ENCODE results near the gene PDHA1.

Gene PDHA1

DNA sequence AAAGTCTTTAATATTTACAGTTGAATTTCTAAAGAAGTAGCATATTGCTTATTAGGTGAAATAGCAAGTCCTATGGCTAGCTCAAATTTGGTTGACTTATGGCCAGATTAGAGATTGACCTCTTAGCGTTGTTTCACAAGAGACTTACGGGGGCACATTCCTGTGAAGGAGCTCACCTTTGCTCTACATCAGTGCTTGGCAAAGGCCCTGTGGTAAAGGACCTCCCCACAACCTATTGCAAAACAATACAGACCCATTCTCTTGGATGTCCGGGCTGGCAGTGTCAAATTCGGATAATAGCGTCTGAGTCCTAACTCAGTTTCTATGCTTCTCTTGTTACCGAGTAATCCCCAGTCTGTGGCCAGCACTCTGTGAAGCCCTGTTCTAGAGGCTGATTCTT, 10.9 kb downstream of the PDHA1 start:
- no peaks in the 10 kb centered on the region for H3K4me1 ChIP-seq (ENCODE audit: control insufficient read depth, insufficient read depth, low read length)
- no peak overlapping the region for H3K9ac ChIP-seq (ENCODE audit: low read length)
- no peaks in the 10 kb centered on the region for H3K9me3 ChIP-seq (ENCODE audit: control insufficient read depth, low read length)
- no peaks in the 10 kb centered on the region for H3K27me3 ChIP-seq (ENCODE audit: control insufficient read depth, insufficient read depth, low read length)
- no peak overlapping the region for H3K4me3 ChIP-seq (ENCODE audit: low read length)
- H3K36me3 ChIP-seq (ENCODE audit: control insufficient read depth, insufficient read depth, low read length) = no peaks in the 10 kb centered on the region

DNA sequence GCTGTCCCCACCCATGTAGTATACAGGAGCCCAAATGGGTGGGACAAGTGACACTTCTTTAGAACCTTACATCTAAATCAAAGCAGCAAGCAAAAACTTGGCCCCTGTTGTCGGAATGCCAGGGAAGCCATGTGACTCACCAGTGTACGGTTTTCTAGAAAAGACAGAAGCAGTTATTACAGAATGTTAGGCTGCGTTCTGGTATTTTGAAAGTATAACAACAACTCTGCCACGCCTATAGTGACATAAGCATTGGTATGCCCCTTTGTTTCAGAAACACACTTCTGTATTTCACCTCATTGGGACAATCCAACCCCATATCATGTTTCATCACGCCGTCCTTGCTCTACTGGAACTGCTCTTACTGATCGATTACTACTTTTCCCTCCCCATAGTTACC, 14.8 kb downstream of the PDHA1 start:
- no peak overlapping the region for H3K9ac ChIP-seq (ENCODE audit: low read length)
- H3K27me3 ChIP-seq (ENCODE audit: control insufficient read depth, insufficient read depth, low read length) = no peaks in the 10 kb centered on the region
- H3K9me3 ChIP-seq (ENCODE audit: control insufficient read depth, low read length) = no peaks in the 10 kb centered on the region
- H3K4me3 ChIP-seq (ENCODE audit: low read length) = no peak overlapping the region
- H3K36me3 ChIP-seq (ENCODE audit: control insufficient read depth, insufficient read depth, low read length) = no peaks in the 10 kb centered on the region
- H3K4me1 ChIP-seq (ENCODE audit: control insufficient read depth, insufficient read depth, low read length) = no peaks in the 10 kb centered on the region

DNA sequence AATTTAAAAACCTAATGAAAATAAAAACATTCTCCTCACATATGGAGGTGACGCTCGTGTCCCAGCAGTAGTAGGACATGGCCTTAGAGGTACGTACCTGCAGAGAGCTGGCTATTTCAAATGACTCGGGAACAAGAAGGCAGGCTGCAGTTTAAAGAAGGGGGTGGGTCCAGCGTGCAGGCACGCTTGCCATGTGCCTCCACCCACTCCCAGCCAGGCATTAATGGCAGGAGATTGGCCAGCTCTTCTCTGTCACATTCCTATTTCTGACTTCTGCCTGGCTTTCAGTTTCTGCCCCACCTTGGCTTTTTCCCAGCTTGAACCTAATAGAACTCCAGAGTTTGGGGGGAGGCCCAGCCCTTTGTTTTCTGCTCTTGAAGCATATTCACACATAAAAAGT, 17.2 kb downstream of the PDHA1 start:
- Histone ChIP-seq H3K9me3 (ENCODE audit: control insufficient read depth, low read length) (no peaks in the 10 kb centered on the region), H3K27me3 (ENCODE audit: control insufficient read depth, insufficient read depth, low read length) (no peaks in the 10 kb centered on the region), H3K4me3 (ENCODE audit: low read length) (no peak overlapping the region), H3K36me3 (ENCODE audit: control insufficient read depth, insufficient read depth, low read length) (no peaks in the 10 kb centered on the region), H3K4me1 (ENCODE audit: control insufficient read depth, insufficient read depth, low read length) (no peaks in the 10 kb centered on the region), H3K9ac (ENCODE audit: low read length) (no peak overlapping the region)

DNA sequence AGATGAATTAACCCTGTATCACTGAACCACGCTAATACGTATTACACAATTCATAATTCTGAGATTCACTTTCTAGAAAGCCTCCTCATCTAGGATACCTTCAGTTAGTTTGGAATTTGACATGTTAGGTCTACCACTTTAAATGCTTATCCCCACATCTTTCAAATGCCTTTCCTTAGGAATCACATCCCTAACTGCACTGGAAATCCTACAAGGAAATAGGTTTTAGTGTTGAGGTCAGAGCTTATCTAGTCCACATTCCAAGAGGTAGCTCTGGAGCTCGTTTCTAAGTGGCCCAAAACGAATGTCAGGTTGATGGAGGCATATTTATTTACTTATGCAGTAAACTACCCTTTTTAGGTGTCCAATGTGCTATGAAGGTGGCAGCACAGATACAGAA, 18.0 kb downstream of the PDHA1 start:
- no peaks in the 10 kb centered on the region for H3K9me3 ChIP-seq (ENCODE audit: control insufficient read depth, low read length)
- H3K9ac ChIP-seq (ENCODE audit: low read length) = no peak overlapping the region
- H3K4me3 ChIP-seq (ENCODE audit: low read length) = no peak overlapping the region
- H3K36me3 ChIP-seq (ENCODE audit: control insufficient read depth, insufficient read depth, low read length) = no peaks in the 10 kb centered on the region
- no peaks in the 10 kb centered on the region for H3K27me3 ChIP-seq (ENCODE audit: control insufficient read depth, insufficient read depth, low read length)
- no peaks in the 10 kb centered on the region for H3K4me1 ChIP-seq (ENCODE audit: control insufficient read depth, insufficient read depth, low read length)

DNA sequence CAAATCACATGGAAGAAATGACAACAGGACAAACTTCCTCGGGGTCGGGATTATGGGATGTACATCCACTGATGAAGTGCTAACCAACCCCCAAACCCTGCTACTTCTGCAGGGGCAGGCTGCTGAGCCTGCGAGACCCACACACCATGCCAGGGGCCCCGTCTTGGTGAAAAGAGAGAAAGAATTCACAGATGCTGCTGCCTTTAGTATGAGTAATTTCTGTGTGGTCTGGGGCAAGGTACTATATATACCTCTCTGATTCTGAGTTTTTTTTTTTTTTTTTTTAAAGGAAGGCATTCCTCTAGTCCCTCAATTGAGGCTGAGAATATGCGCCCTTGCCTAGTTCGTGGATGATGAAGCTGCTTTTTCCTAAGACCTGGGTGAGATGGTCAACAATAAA, 24.8 kb downstream of the PDHA1 start:
- H3K27me3 ChIP-seq (ENCODE audit: control insufficient read depth, insufficient read depth, low read length) = peaks cover 5% of the 10 kb centered on the region
- H3K36me3 ChIP-seq (ENCODE audit: control insufficient read depth, insufficient read depth, low read length) = no peaks in the 10 kb centered on the region
- no peaks in the 10 kb centered on the region for H3K4me1 ChIP-seq (ENCODE audit: control insufficient read depth, insufficient read depth, low read length)
- H3K4me3 ChIP-seq (ENCODE audit: low read length) = no peak overlapping the region
- H3K9me3 ChIP-seq (ENCODE audit: control insufficient read depth, low read length) = no peaks in the 10 kb centered on the region
- no peak overlapping the region for H3K9ac ChIP-seq (ENCODE audit: low read length)

DNA sequence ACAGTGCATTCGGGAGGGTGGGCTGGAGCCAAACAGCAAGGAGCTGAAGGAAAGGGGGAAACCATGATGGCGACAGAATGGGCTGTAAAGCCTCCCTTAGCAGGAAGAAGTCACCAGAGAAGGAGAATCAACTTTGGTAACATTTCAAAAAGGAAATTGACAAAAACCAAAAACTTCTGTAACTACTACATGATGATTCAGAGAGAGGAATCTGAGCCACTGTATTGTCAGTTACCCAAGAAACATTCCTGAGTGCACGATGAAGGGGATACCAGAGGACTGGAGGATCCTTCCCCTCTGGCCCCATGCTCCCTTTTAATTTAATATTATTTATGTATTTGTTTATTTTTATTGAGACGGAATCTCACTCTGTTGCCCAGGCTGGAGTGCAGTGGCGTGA, 26.3 kb downstream of the PDHA1 start:
- H3K9me3 ChIP-seq (ENCODE audit: control insufficient read depth, low read length) = no peaks in the 10 kb centered on the region
- H3K36me3 ChIP-seq (ENCODE audit: control insufficient read depth, insufficient read depth, low read length) = no peaks in the 10 kb centered on the region
- H3K27me3 ChIP-seq (ENCODE audit: control insufficient read depth, insufficient read depth, low read length) = peaks cover 8% of the 10 kb centered on the region
- H3K9ac ChIP-seq (ENCODE audit: low read length) = no peak overlapping the region
- no peak overlapping the region for H3K4me3 ChIP-seq (ENCODE audit: low read length)
- no peaks in the 10 kb centered on the region for H3K4me1 ChIP-seq (ENCODE audit: control insufficient read depth, insufficient read depth, low read length)

DNA sequence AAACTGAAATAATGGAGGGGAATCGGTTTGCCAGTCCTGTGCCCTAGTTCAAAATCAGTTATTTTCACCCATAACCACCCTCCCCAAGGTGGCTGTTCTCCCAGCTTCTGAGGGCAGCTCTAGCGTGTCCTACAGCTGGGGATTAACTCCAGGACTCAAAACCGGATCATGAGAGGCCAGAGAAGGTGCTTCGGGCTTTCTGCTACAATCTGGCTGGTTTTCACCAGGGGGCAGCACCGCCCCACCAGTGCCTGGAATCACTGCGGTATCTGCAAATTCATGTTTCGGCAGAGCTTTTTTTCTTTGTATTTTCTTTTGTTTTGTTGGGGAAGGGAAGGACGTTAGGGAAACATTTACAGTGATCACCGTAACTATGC, 28.4 kb downstream of the PDHA1 start:
- peaks cover 8% of the 10 kb centered on the region for H3K27me3 ChIP-seq (ENCODE audit: control insufficient read depth, insufficient read depth, low read length)
- H3K9me3 ChIP-seq (ENCODE audit: control insufficient read depth, low read length) = no peaks in the 10 kb centered on the region
- H3K36me3 ChIP-seq (ENCODE audit: control insufficient read depth, insufficient read depth, low read length) = no peaks in the 10 kb centered on the region
- H3K4me3 ChIP-seq (ENCODE audit: low read length) = peak overlapping the region; percentile 2
- H3K4me1 ChIP-seq (ENCODE audit: control insufficient read depth, insufficient read depth, low read length) = no peaks in the 10 kb centered on the region
- H3K9ac ChIP-seq (ENCODE audit: low read length) = no peak overlapping the region

DNA sequence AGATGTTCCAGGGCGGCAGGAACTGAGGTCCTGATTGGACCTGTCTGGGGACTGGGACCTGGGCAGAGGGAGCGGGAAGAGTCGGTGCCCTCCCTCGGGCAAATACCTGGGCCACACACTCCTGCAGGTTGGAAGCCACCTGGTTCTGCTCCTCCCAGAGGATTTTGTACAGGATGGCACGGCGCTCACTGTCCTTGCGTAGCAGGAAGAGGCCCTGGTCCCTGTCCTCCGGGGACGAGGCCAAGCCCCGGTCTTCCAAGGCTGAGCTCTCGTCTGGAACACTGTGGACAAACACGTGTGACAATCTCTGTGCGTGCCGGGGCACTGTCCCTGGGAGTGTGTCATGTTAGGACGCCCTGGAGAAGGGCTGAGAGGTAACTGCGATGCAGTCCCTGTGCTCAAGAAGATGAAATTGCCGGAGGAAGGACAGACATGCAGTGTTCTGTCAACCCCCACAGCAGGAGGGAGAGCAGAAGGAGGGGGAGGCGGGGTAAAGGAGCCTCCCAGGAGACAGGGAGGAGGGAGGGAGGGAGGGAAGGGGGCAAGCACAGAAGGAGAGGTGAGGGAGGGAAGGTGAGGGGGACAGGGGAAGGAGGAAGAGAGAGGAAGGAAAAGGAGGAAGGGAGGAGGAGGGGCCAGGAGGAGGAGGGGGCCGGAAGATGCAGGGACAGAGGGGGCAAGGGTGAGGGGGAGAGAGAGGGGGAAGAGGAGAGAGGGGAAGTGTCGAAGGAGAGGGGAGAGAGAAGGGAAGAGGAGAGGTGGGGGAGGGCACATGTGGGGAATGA, 29.0 kb downstream of the PDHA1 start:
- Histone ChIP-seq H3K9ac (ENCODE audit: low read length) (no peak overlapping the region), H3K4me1 (ENCODE audit: control insufficient read depth, insufficient read depth, low read length) (no peaks in the 10 kb centered on the region), H3K36me3 (ENCODE audit: control insufficient read depth, insufficient read depth, low read length) (no peaks in the 10 kb centered on the region), H3K4me3 (ENCODE audit: low read length) (peak overlapping the region; percentile 2), H3K27me3 (ENCODE audit: control insufficient read depth, insufficient read depth, low read length) (peaks cover 8% of the 10 kb centered on the region), H3K9me3 (ENCODE audit: control insufficient read depth, low read length) (no peaks in the 10 kb centered on the region)

DNA sequence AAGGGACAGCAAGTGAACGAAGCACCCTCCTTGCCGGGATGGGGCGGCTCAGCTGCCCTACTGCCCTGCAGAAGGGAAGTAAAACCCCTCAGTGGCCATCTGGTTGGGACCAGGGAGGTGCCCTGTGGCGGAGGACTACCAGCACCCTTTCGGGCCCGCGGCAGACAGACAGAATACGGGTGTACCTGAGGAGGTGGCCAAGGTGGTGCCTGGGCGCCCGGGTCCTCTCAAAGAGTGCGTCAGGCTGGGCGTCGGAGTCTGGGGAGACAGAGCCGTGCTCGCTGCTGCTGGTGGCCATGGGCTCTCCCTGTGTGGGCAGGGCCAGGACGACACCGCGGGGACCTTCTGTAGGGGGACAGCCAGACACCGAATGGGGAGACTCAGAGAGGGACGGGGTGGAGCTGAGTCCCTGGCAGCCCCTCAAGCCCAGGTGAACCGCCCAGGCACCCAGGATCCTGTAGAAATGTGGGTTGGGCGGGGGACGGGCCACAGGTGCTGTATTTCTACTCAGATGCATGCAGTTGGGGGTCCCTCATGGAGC, 29.7 kb downstream of the PDHA1 start:
- Histone ChIP-seq H3K36me3 (ENCODE audit: control insufficient read depth, insufficient read depth, low read length) (no peaks in the 10 kb centered on the region), H3K4me3 (ENCODE audit: low read length) (no peak overlapping the region), H3K9ac (ENCODE audit: low read length) (no peak overlapping the region), H3K9me3 (ENCODE audit: control insufficient read depth, low read length) (no peaks in the 10 kb centered on the region), H3K4me1 (ENCODE audit: control insufficient read depth, insufficient read depth, low read length) (no peaks in the 10 kb centered on the region), H3K27me3 (ENCODE audit: control insufficient read depth, insufficient read depth, low read length) (peaks cover 8% of the 10 kb centered on the region)

DNA sequence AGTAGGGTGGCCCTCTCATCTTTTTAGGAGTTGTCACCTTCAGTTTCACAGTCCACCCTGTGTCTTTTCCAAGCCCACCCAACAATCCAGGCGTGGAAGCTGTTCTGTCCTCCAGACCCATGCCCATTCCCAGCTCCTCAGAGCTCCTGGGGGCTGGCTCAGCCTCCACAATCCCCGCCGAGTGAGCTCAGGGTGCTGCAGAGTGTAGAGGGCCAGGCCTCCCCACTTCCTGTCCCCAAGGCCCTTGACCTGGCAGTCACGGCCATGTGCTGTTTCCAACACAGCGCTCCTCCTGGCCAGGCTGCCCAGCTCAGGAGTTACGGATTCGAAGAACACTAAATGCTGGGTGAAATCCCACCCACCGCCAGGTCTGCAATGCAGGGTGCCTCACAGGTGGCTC, 31.8 kb downstream of the PDHA1 start:
- Histone ChIP-seq H3K9ac (ENCODE audit: low read length) (no peak overlapping the region), H3K27me3 (ENCODE audit: control insufficient read depth, insufficient read depth, low read length) (peaks cover 8% of the 10 kb centered on the region), H3K4me3 (ENCODE audit: low read length) (no peak overlapping the region), H3K9me3 (ENCODE audit: control insufficient read depth, low read length) (no peaks in the 10 kb centered on the region), H3K4me1 (ENCODE audit: control insufficient read depth, insufficient read depth, low read length) (no peaks in the 10 kb centered on the region), H3K36me3 (ENCODE audit: control insufficient read depth, insufficient read depth, low read length) (no peaks in the 10 kb centered on the region)

DNA sequence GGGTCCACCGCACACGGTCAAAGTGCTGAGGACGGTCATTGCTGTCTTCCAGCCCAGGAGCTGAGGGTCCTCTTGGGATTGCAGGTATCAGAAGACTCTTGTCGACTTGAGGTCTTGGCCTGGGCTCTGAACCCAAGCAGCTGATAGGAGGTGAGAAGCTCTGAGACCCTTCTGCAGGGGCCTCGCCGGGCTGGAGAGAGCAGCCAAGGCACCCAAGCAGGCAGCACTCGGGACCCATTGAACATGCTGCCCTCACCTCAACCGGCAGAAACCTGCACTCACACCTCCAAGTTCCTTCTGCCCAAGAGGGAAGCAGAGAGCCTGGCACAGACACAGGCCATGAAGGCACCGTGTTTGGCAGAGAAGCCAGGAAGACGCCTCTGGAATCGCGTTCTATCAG, 34.1 kb downstream of the PDHA1 start:
- Histone ChIP-seq H3K9me3 (ENCODE audit: control insufficient read depth, low read length) (no peaks in the 10 kb centered on the region), H3K4me3 (ENCODE audit: low read length) (no peak overlapping the region), H3K27me3 (ENCODE audit: control insufficient read depth, insufficient read depth, low read length) (peaks cover 8% of the 10 kb centered on the region), H3K9ac (ENCODE audit: low read length) (no peak overlapping the region), H3K36me3 (ENCODE audit: control insufficient read depth, insufficient read depth, low read length) (no peaks in the 10 kb centered on the region), H3K4me1 (ENCODE audit: control insufficient read depth, insufficient read depth, low read length) (no peaks in the 10 kb centered on the region)

DNA sequence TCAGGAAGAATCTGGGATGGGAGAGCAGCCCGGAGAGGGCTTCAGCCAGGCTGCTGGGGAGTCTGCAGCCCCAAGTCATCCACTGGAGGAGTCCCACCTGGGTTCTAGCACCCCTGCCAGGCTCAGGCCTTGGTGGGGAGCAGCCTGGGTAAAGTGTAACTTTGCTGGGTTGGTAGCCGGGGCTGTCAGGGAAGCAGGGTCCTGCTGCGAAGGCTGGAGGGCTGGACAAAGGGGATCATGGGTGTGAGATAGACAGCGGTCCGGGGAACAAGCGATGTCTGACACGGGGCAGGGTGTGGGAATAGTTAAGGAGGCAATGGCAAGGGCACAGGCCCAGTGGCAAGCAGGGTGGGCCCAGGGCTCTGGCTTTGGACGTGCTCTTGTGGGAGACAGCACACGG, 37.6 kb downstream of the PDHA1 start:
- H3K4me1 ChIP-seq (ENCODE audit: control insufficient read depth, insufficient read depth, low read length) = no peaks in the 10 kb centered on the region
- H3K9me3 ChIP-seq (ENCODE audit: control insufficient read depth, low read length) = no peaks in the 10 kb centered on the region
- H3K9ac ChIP-seq (ENCODE audit: low read length) = no peak overlapping the region
- H3K36me3 ChIP-seq (ENCODE audit: control insufficient read depth, insufficient read depth, low read length) = no peaks in the 10 kb centered on the region
- H3K27me3 ChIP-seq (ENCODE audit: control insufficient read depth, insufficient read depth, low read length) = no peaks in the 10 kb centered on the region
- no peak overlapping the region for H3K4me3 ChIP-seq (ENCODE audit: low read length)

Data from mucosa of stomach (tissue), 1 donor.